H9 (cell line): ENCODE results near the gene STPG1. TPM values are rescaled to one million over a fixed set of nuclear protein-coding genes. Genes with fewer than 3 reads are reported as not detected.

Experiments used
- DNase-seq: peaks from one replicate; pipeline ENCODE4 v3.0.0-alpha.2; 2017
- H2AFZ ChIP-seq: one replicate; pipeline ENCODE4 v1.6.1; 2013; ENCODE audit warnings: mild to moderate bottlenecking, low read length, control low read depth, moderate library complexity
- H2AK5ac ChIP-seq: 2 replicates; pipeline ENCODE4 v1.6.1; 2013; ENCODE audit warnings: low read length, control low read depth, mixed read lengths; ENCODE audit not compliant: insufficient read length
- H2BK120ac ChIP-seq: one replicate; pipeline ENCODE4 v1.6.1; 2013; ENCODE audit warnings: low read depth, mild to moderate bottlenecking, low read length, control low read depth, inconsistent platforms; ENCODE audit not compliant: poor library complexity, severe bottlenecking
- H2BK12ac ChIP-seq: 2 replicates; pipeline ENCODE4 v1.6.1; 2013; ENCODE audit warnings: low read length, control low read depth, mixed read lengths, low read depth; ENCODE audit not compliant: insufficient read length
- H2BK15ac ChIP-seq: 2 replicates; pipeline ENCODE4 v1.6.1; 2013; ENCODE audit warnings: low read depth, low read length, control low read depth
- H2BK20ac ChIP-seq: one replicate; pipeline ENCODE4 v1.6.1; 2013; ENCODE audit warnings: low read depth, mild to moderate bottlenecking, low read length, control low read depth, inconsistent platforms; ENCODE audit not compliant: poor library complexity, severe bottlenecking
- H2BK5ac ChIP-seq: 2 replicates; pipeline ENCODE4 v1.6.1; 2013; ENCODE audit warnings: low read length, control low read depth, mixed read lengths; ENCODE audit not compliant: insufficient read length
- H3K14ac ChIP-seq: 2 replicates; pipeline ENCODE4 v1.6.1; 2013; ENCODE audit warnings: low read length, control low read depth; ENCODE audit not compliant: insufficient read depth
- H3K18ac ChIP-seq: 2 replicates; pipeline ENCODE4 v1.6.1; 2013; ENCODE audit warnings: low read depth, mild to moderate bottlenecking, mixed read lengths, low read length, control low read depth; ENCODE audit not compliant: insufficient read length
- H3K23ac ChIP-seq: 2 replicates; pipeline ENCODE4 v1.6.1; 2013; ENCODE audit warnings: low read length, control low read depth, mixed read lengths, low read depth; ENCODE audit not compliant: insufficient read length
- H3K23me2 ChIP-seq: 2 replicates; pipeline ENCODE4 v1.6.1; 2013; ENCODE audit warnings: low read depth, mild to moderate bottlenecking, mixed read lengths, low read length, control low read depth; ENCODE audit not compliant: insufficient read length, poor library complexity, severe bottlenecking
- H3K27ac ChIP-seq: 2 replicates; pipeline ENCODE4 v1.5.1; 2013; ENCODE audit warnings: low read length, control low read depth, mixed read lengths, low read depth; ENCODE audit not compliant: insufficient read length
- H3K27me3 ChIP-seq: 2 replicates; pipeline ENCODE4 v1.6.1; 2013; ENCODE audit warnings: low read length, control low read depth, inconsistent platforms; ENCODE audit not compliant: insufficient read depth
- H3K4ac ChIP-seq: 2 replicates; pipeline ENCODE4 v1.6.1; 2013; ENCODE audit warnings: low read depth, mild to moderate bottlenecking, control low read depth, inconsistent platforms, low read length, moderate library complexity
- H3K4me1 ChIP-seq: 2 replicates; pipeline ENCODE4 v1.6.1; 2013; ENCODE audit warnings: low read length, control low read depth, inconsistent platforms; ENCODE audit not compliant: insufficient read depth
- H3K4me2 ChIP-seq: 2 replicates; pipeline ENCODE4 v1.6.1; 2013; ENCODE audit warnings: low read length, control low read depth, mixed read lengths; ENCODE audit not compliant: insufficient read length, insufficient read depth
- H3K56ac ChIP-seq: 2 replicates; pipeline ENCODE4 v1.6.1; 2013; ENCODE audit warnings: low read depth, mild to moderate bottlenecking, mixed read lengths, low read length, control low read depth; ENCODE audit not compliant: insufficient read length
- H3K79me1 ChIP-seq: 2 replicates; pipeline ENCODE4 v1.6.1; 2013; ENCODE audit warnings: low read depth, mild to moderate bottlenecking, moderate library complexity, low read length, control low read depth, inconsistent platforms; ENCODE audit not compliant: insufficient read depth, poor library complexity, severe bottlenecking
- H3K79me2 ChIP-seq: 2 replicates; pipeline ENCODE4 v1.6.1; 2013; ENCODE audit warnings: low read length, control low read depth, inconsistent platforms; ENCODE audit not compliant: insufficient read depth
- H3K9ac ChIP-seq: 2 replicates; pipeline ENCODE4 v1.6.1; 2013; ENCODE audit warnings: low read length, control low read depth, mixed read lengths; ENCODE audit not compliant: insufficient read length; ENCODE audit errors: extremely low read depth
- H3K9me3 ChIP-seq: one replicate; pipeline ENCODE4 v1.6.1; 2013; ENCODE audit warnings: low read depth, low read length, inconsistent platforms; ENCODE audit not compliant: control insufficient read depth
- H3T11ph ChIP-seq: one replicate; pipeline ENCODE4 v1.6.1; 2013; ENCODE audit warnings: mild to moderate bottlenecking, low read length, control low read depth, inconsistent platforms
- H4K20me1 ChIP-seq: one replicate; pipeline ENCODE4 v1.6.1; 2013; ENCODE audit not compliant: control insufficient read depth, insufficient read length, insufficient read depth
- H4K5ac ChIP-seq: 2 replicates; pipeline ENCODE4 v1.6.1; 2013; ENCODE audit warnings: low read depth, mild to moderate bottlenecking, mixed read lengths, low read length, control low read depth; ENCODE audit not compliant: insufficient read length
- H4K8ac ChIP-seq: replicated peaks from 2 replicates; pipeline ENCODE4 v1.6.1; 2013; ENCODE audit warnings: low read length, control low read depth, mixed read lengths, low read depth; ENCODE audit not compliant: insufficient read length
- H4K91ac ChIP-seq: 2 replicates; pipeline ENCODE4 v1.6.1; 2013; ENCODE audit warnings: low read depth, mild to moderate bottlenecking, moderate library complexity, mixed read lengths, low read length, control low read depth; ENCODE audit not compliant: insufficient read length
- H3K27ac Mint-ChIP-seq, 3 experiments: 2 replicates in 2 of 3; 3 replicates in 1 of 3; pipeline ENCODE4 v1.8.0; 2020 to 2021; ENCODE audit warnings: mixed read lengths in 3 of 3, mild to moderate bottlenecking in 1 of 3, moderate library complexity in 1 of 3
- H3K27me3 Mint-ChIP-seq: 2 replicates; pipeline ENCODE4 v1.8.0; 2021; ENCODE audit warnings: low read depth, mild to moderate bottlenecking, moderate library complexity, mixed read lengths
- H3K36me3 Mint-ChIP-seq, 3 experiments: 2 replicates in 2 of 3; 3 replicates in 1 of 3; pipeline ENCODE4 v1.8.0; 2020 to 2021; ENCODE audit warnings: low read depth in 3 of 3, mixed read lengths in 3 of 3; ENCODE audit not compliant: insufficient read depth in 1 of 3
- H3K4me1 Mint-ChIP-seq, 2 experiments: 2 replicates each; pipeline ENCODE4 v1.8.0; 2020; ENCODE audit warnings: mixed read lengths in 2 of 2
- H3K4me3 Mint-ChIP-seq, 2 experiments: 2 replicates in 1 of 2; 3 replicates in 1 of 2; pipeline ENCODE4 v1.8.0; 2020 to 2021; ENCODE audit warnings: mild to moderate bottlenecking in 2 of 2, mixed read lengths in 2 of 2, moderate library complexity in 1 of 2
- H3K9me3 Mint-ChIP-seq, 2 experiments: 2 replicates in 1 of 2; 3 replicates in 1 of 2; pipeline ENCODE4 v1.8.0; 2020; ENCODE audit warnings: mild to moderate bottlenecking in 2 of 2, mixed read lengths in 2 of 2, moderate library complexity in 1 of 2
- CTCF ChIP-seq: fragments of 200-600 bp; sonication (generic); conservative IDR thresholded peaks from 3 replicates; pipeline ENCODE4 v1.8.0; 2021; ENCODE audit warnings: antibody characterized with exemption, mild to moderate bottlenecking
- WGBS: extraction: QIAGEN DNeasy Blood & Tissue Kit; methylation state at CpG from one replicate; pipeline ENCODE4 v1.1.7; 2013; ENCODE audit warnings: missing lambda C conversion rate, low lambda C conversion rate, mixed read lengths; ENCODE audit not compliant: insufficient read length; ENCODE audit errors: extremely low coverage; 5-methylcytosine and 5-hydroxymethylcytosine counted together
- total RNA-seq: library from RNA; stranded (reverse); gene quantifications from 2 replicates; pipeline ENCODE4 v1.2.1, GENCODE V29; 2021

STPG1 gene
- total RNA-seq, 1 experiment from 2014 or later, result 8.3 TPM

GRCh38 chr1:24331961-24332673 lies 81.5 kb downstream of the STPG1 start:
- H3K14ac ChIP-seq, result no peak overlapping the region
- H3K4me1 ChIP-seq, result peaks cover 3% of the 10 kb centered on the region; the same call in 1 of the 2 replicates
- Mint-ChIP-seq H3K27ac (no peak overlapping the region), H3K36me3 (0 out of 7 replicates have a peak, but pooled peaks cover 0 to 2% (median 0%) of the 10 kb centered on the region in 3 experiments), H3K27me3 (peaks cover 9% of the 10 kb centered on the region), H3K9me3 (no peaks in the 10 kb centered on the region), H3K4me3 (no peak overlapping the region; a peak in 1 of 5 replicates), H3K4me1 (peaks cover 28 to 36% of the 10 kb centered on the region in 2 experiments)
- no CpG with 5 or more reads among the region's 7 CpGs for WGBS
- no peaks in the 10 kb centered on the region for H3K27me3 ChIP-seq
- no peak for TF ChIP-seq CTCF
- H3T11ph ChIP-seq, result no peak overlapping the region
- H2AFZ ChIP-seq, result no peak overlapping the region
- no peak overlapping the region for H3K4ac ChIP-seq
- no peak overlapping the region for H3K23ac ChIP-seq
- no peak overlapping the region for H3K9ac ChIP-seq
- no peak overlapping the region for H2BK120ac ChIP-seq
- no peaks in the 10 kb centered on the region for H3K79me1 ChIP-seq
- H3K4me2 ChIP-seq, result no peak overlapping the region
- no peak overlapping the region for H4K8ac ChIP-seq
- no peaks in the 10 kb centered on the region for H3K23me2 ChIP-seq
- no peak overlapping the region for H3K27ac ChIP-seq
- H4K5ac ChIP-seq, result no peak overlapping the region
- no peak overlapping the region for H4K91ac ChIP-seq
- H3K56ac ChIP-seq, result no peak overlapping the region
- H3K9me3 ChIP-seq, result no peaks in the 10 kb centered on the region
- H2BK5ac ChIP-seq, result no peak overlapping the region
- no peak overlapping the region for H2AK5ac ChIP-seq
- no peaks in the 10 kb centered on the region for H4K20me1 ChIP-seq
- H3K79me2 ChIP-seq, result no peaks in the 10 kb centered on the region
- H2BK20ac ChIP-seq, result no peak overlapping the region
- no peak for DNase-seq
- no peak overlapping the region for H2BK15ac ChIP-seq
- no peak overlapping the region for H2BK12ac ChIP-seq
- no peak overlapping the region for H3K18ac ChIP-seq
